HL-60 (cell line): ENCODE results near the gene RYR2.

Experiments
- DNase-seq, 2 experiments: peaks; one replicate each; pipeline ENCODE4 v3.0.0-alpha.2; 2010 to 2020; ENCODE audit warnings: low read depth in 1 of 2, low spot score in 1 of 2
- H3K27ac ChIP-seq: fragments of 250-450 bp; sonication (Bioruptor Pico); replicated peaks from 2 replicates; pipeline ENCODE4 v1.5.1; 2020; ENCODE audit warnings: mild to moderate bottlenecking, moderate library complexity
- H3K27me3 ChIP-seq: fragments of 250-450 bp; sonication (Bioruptor Pico); 2 replicates; pipeline ENCODE4 v1.5.1; 2021; ENCODE audit warnings: mild to moderate bottlenecking, moderate library complexity; ENCODE audit not compliant: insufficient read depth, poor library complexity, severe bottlenecking
- H3K4me3 ChIP-seq: replicated peaks from 2 replicates; pipeline ENCODE4 v1.5.1; 2011; ENCODE audit warnings: mild to moderate bottlenecking, control low read depth, low read length; ENCODE audit not compliant: insufficient read depth
- GABPA ChIP-seq: IDR thresholded peaks from 2 replicates; pipeline ENCODE4 v1.6.1; 2012; ENCODE audit warnings: low read depth
- POLR2AphosphoS5 ChIP-seq: IDR thresholded peaks from 2 replicates; pipeline ENCODE4 v1.6.1; 2012; ENCODE audit warnings: low read depth
- SPI1 ChIP-seq: IDR thresholded peaks from 2 replicates; pipeline ENCODE4 v1.6.1; 2012; ENCODE audit warnings: low read depth, mild to moderate bottlenecking, borderline replicate concordance
- TF ChIP-seq, protein P1 (sequence below): IDR thresholded peaks from one replicate; pipeline ENCODE4 v1.5.1; 2011; ENCODE audit warnings: low read length, control low read depth, inconsistent platforms; ENCODE audit not compliant: insufficient read depth
- TF ChIP-seq, protein P2 (sequence below): IDR thresholded peaks from 2 replicates; pipeline ENCODE4 v1.6.1; 2012; ENCODE audit warnings: low read depth; ENCODE audit not compliant: insufficient replicate concordance

Gene RYR2

DNA sequence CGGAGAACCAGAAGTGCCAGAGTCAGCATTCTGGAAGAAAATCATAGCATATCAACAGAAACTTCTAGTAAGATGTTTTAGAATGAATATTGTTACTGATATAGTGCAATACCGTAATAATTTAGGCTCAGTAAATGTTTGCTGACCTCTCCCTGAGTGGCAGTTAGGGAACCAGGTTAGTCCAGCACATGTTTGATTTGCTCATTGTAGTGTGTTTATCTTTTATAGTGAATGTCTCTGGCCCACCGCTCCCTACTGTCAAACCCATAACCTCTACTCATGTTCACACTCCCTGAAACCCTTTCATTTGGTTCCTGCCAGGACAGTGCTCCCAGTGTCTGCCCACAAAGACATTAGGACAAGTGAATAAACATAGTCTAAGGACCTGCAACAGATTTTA is 746.1 kb downstream of the RYR2 start:
- TF ChIP-seq, protein P1, sequence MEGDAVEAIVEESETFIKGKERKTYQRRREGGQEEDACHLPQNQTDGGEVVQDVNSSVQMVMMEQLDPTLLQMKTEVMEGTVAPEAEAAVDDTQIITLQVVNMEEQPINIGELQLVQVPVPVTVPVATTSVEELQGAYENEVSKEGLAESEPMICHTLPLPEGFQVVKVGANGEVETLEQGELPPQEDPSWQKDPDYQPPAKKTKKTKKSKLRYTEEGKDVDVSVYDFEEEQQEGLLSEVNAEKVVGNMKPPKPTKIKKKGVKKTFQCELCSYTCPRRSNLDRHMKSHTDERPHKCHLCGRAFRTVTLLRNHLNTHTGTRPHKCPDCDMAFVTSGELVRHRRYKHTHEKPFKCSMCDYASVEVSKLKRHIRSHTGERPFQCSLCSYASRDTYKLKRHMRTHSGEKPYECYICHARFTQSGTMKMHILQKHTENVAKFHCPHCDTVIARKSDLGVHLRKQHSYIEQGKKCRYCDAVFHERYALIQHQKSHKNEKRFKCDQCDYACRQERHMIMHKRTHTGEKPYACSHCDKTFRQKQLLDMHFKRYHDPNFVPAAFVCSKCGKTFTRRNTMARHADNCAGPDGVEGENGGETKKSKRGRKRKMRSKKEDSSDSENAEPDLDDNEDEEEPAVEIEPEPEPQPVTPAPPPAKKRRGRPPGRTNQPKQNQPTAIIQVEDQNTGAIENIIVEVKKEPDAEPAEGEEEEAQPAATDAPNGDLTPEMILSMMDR: no peak
- TF ChIP-seq POLR2AphosphoS5 (no peak), GABPA (no peak), SPI1 (no peak)
- TF ChIP-seq, protein P2, sequence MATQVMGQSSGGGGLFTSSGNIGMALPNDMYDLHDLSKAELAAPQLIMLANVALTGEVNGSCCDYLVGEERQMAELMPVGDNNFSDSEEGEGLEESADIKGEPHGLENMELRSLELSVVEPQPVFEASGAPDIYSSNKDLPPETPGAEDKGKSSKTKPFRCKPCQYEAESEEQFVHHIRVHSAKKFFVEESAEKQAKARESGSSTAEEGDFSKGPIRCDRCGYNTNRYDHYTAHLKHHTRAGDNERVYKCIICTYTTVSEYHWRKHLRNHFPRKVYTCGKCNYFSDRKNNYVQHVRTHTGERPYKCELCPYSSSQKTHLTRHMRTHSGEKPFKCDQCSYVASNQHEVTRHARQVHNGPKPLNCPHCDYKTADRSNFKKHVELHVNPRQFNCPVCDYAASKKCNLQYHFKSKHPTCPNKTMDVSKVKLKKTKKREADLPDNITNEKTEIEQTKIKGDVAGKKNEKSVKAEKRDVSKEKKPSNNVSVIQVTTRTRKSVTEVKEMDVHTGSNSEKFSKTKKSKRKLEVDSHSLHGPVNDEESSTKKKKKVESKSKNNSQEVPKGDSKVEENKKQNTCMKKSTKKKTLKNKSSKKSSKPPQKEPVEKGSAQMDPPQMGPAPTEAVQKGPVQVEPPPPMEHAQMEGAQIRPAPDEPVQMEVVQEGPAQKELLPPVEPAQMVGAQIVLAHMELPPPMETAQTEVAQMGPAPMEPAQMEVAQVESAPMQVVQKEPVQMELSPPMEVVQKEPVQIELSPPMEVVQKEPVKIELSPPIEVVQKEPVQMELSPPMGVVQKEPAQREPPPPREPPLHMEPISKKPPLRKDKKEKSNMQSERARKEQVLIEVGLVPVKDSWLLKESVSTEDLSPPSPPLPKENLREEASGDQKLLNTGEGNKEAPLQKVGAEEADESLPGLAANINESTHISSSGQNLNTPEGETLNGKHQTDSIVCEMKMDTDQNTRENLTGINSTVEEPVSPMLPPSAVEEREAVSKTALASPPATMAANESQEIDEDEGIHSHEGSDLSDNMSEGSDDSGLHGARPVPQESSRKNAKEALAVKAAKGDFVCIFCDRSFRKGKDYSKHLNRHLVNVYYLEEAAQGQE: no peak
- Histone ChIP-seq H3K27ac (no peak overlapping the region), H3K27me3 (no peaks in the 10 kb centered on the region), H3K4me3 (no peak overlapping the region)
- no peak for DNase-seq

DNA sequence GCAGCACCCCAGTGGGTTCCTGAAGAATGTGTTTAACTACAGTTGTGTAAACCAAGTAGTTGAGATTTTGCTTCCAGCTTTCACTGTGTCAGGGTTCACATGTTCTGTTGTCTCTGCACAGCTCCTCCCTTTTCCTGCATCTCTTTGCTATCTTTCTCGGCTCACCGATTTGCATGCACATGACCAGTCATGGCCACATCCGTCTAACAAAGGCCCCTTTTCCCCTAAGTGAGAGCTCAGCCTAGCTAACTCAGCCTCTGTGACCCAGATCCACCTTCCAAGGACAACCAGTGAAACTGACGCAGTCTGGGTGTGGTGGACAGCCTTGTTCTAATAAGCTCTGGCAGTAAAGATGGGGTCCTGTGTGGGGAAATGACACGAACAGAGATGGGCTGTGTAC is 747.6 kb downstream of the RYR2 start:
- Histone ChIP-seq H3K4me3 (no peak overlapping the region), H3K27ac (no peak overlapping the region), H3K27me3 (no peaks in the 10 kb centered on the region)
- TF ChIP-seq, protein P2: no peak
- TF ChIP-seq POLR2AphosphoS5 (no peak), GABPA (no peak), SPI1 (no peak)
- TF ChIP-seq, protein P1: no peak
- DNase-seq: no peak

DNA sequence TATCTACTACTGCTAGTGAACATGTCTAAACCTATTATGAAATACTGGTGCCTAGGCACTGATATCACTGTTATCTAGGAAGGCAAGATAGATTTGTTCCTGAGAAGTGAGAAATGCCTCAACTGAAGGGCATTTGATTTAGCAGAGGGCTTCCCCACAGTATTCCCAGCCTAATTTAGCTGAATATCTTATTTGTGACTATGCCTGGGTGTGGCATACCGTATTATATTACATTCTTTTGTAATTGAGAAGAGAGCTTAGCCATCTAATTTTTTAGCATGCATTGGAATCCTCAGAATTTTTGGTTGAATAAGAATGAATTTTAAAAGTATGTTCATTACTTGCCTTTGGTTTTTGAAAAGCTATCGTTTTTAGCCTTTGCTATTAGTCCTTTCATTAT is 749.6 kb downstream of the RYR2 start:
- H3K27me3 ChIP-seq: no peaks in the 10 kb centered on the region
- no peak overlapping the region for H3K4me3 ChIP-seq
- no peak overlapping the region for H3K27ac ChIP-seq
- no peak for DNase-seq
- TF ChIP-seq POLR2AphosphoS5 (no peak), GABPA (no peak), SPI1 (no peak)
- TF ChIP-seq, protein P2: no peak
- TF ChIP-seq, protein P1: no peak
